Ureter (tissue), 1 donor: Measurements from ENCODE around the gene EMC6. TPM values are rescaled to one million over a fixed set of nuclear protein-coding genes. Genes with fewer than 3 reads are reported as not detected.

Source experiments
- DNase-seq: peaks from one replicate; pipeline ENCODE4 v3.0.0-alpha.2; 2020; ENCODE audit warnings: low spot score
- total RNA-seq: library from RNA; stranded (reverse); gene quantifications from one replicate; pipeline ENCODE4 v1.2.4, GENCODE V29; 2023
- donor health status: DM: yes; HTN: yes; CAD: no.

The EMC6 gene
- 24.3 TPM for total RNA-seq

DNA sequence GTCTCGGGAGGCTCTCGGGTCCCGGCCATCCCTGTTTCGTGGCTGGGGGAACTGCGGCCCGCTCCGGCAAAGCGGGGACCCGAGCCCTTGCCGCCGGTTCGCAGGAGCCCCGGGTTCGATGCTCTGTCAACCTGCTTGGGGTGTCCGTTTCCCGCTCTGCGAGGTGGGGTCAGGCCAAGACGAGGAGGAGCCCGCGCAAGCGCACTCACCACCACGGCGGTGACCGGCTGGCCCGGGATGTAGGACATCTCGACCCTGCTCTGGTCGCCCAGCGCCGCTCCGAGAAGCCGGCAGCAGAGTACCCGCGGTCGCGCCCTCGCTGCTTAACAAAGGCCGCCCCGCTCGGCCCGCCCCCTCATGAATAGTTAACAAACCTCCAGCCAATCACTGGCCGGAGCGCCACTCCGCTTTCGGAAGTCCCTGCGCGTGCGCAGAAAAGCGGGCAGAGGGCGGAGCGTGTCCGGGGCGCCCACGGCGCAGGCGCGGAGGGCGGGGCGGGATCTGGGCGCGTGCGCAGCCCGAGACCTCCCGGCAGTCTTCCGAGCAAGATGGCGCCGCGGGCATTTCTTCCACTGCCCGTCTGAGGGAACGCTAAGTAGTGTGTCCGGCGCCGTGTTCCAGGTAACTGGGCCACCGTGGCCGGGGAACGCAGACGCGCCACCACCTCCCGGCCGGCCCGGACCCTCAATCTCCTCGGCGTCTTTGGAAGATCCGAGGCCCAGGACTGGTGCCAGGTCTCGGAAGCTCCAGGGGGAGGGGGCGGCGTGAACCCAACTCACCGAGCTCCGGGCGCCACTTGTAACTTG is at the start of gene EMC6, which contains the start of gene TAX1BP3:
Gene EMC6, plus strand, starts transcription at position 534 of the 806 bp plus-strand sequence. CDS start 335 bp downstream, outside the sequence.
Gene TAX1BP3, minus strand, starts transcription at position 300 of the 806 bp plus-strand sequence. Its CDS starts 52 bp downstream, at position 248.
- peak; percentile 99 for DNase-seq

GRCh38 chr17:3621146-3621720 is 47.4 kb upstream of the EMC6 start:
- no peak for DNase-seq

GRCh38 chr17:3622977-3623594 is 45.5 kb upstream of the EMC6 start:
- no peak for DNase-seq

DNA sequence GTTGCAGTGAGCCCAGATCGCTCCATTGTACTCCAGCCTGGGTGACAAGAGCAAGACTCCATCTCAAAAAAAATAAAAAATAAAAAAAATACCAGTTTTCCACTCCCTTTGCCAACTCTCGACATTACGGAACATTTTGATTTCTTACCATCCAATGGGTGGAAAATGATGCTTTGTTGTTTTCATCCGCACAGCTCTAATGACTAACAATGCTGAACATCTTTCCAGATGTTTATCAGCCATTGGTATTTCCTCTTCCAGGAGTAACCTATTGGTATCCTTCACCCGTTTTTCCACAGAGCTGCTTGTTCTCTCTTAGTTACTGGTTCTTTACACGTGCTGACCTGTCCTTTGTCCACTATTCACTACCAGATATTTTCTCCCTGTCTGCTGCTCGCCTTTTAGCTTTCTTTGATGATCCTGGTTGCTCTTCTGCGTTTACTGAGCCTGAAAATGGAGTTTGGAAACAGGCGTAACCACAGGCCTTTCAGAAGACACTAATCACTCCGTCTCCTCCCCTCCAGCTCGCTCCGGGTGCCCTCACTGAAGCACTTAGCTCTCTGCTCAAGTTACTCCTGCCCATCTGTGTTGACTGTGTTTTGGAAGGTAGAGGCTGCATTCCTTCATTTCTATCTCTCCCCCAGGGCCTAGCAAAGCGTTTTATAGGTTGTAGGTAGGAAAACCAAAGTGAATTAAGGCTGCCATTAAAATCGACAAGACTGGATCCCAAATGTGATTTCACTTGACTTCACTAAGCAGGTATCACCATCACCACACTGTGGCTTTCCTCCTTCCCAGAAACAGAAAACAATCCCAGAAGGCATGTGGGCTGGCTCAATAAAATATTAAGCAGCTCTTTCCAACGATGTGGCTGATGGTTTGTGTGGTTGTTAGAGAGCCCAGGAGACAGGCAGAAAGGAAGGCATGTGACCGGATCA is 41.5 kb upstream of the EMC6 start:
- DNase-seq: no peak

DNA sequence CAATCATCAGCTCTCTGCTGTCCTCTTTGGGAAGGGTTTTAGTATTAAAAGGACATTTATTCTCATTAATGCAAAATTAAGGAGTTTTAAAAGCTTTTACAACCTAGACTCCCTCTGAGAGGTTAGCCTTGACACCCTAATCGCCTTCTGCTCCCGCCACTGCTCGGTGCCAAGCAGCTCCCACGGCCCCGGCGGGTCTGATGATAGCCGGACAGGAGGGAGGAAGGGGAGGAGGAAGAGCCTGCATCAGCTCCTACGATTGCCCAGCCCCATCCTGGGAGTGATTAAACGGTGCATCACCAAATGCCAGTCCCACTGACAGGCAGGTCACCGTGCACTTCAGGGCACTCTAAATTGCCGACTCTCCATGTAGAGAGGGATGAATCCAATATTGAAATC is 40.8 kb upstream of the EMC6 start:
- DNase-seq: no peak

DNA sequence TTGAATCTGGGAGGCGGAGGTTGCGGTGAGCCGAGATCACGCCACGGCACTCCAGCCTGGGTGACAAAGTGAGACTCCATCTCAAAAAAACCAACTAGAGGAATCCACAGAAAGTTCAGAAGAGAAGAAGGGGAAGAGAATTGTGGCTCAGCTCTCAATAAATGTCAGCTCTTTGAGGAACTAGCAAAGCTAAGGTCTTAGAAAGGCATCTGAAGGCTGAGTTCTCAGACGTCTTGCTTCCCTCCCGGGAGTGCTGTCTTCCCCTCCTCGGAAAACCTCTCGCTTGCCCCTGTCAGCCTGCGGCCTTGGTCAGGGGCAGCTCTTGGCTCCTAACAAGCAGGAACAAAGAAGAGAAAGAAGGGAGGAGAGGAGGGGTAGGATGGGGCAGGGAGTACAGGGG is 37.8 kb upstream of the EMC6 start:
- DNase-seq: no peak

- DNase-seq: no peak
Measured at GRCh38 chr17:3632287-3632686, 36.3 kb upstream of the EMC6 start.

DNA sequence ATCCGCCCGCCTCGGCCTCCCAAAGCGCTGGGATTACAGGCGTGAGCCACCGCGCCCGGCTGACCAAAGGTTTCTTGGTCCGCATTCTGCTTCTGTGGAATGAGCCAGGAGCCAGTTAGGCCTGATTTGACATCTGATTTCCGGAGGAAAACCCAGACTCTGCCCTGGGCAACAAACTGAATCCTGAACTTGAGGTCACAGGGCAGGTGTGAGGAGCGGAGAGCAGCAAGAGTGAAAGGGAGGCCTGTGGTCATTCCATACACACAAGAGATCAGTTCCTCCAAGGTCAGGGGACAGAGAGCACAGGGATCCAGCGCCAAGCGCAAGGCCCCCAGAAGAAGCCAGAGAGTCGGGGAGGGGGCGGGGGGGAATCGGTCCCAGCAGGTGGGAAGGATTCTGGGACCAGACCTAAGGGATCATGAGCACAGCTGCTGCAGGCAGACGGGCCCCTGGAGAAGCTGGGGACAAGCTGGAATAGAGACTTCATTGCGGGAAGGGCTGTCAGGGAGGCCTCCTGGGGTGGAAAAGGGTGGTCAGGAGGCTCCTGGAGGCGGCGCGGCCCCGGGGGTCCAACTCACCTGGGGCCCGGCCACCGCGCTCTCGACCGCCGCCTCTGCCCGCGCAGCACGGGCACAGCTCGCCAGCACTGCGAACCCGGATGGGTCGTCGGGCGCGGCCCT is 33.0 kb upstream of the EMC6 start:
- DNase-seq: no peak

- DNase-seq: peak; percentile 97
Measured at GRCh38 chr17:3636154-3636907, 32.3 kb upstream of the EMC6 start, which contains the start of the genes CTNS and SHPK. Gene CTNS, plus strand, starts transcription at chr17:3636760. Its CDS starts 3,447 bp downstream, at chr17:3640207. Gene SHPK, minus strand, starts transcription at chr17:3636250. Its CDS starts 31 bp downstream, at chr17:3636219.

GRCh38 chr17:3636908-3637373 is 31.7 kb upstream of the EMC6 start:
- DNase-seq: no peak

GRCh38 chr17:3639981-3640596 is 28.5 kb upstream of the EMC6 start:
- no peak for DNase-seq

DNA sequence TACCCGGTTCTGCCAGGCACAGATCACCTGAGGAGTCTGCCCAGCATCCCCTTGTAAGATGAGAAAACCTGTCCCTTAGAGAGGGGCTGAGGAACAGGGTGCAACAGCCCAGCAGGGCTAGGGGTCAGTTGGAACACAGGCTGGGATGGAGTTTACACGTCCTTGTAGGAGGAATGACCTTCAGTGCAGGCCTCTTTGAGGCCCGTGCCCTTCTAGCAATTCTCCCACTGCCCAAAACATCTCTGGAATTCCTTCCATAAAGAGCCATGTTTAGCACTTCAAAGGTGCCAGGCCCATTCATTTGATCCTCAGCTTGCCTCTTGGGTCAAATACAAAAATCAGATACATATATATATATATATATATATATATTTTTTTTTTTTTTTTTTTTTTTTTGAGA is 27.6 kb upstream of the EMC6 start:
- no peak for DNase-seq

- no peak for DNase-seq
Measured at GRCh38 chr17:3641717-3642486, 26.7 kb upstream of the EMC6 start.

DNA sequence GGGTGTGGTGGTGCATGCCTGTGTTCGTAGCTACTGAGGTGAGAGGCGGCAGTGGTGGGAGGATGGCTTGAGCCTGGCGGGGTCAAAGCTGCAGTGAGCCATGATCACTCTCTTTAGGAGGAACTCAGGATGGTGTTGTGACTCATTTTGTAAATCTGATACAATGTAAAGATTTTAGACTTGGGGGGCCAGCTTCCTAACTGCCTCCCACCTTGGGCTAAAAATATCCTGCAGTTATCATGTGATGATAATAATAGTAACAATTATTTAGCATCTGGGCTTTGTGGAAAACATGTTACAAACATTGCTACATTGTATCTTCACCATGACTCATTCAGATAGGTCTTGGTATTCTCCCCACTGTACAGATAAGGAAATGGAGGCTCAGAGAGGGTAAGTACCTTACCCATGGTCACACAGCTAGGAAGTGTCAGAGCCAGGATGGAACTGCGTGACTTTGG is 24.7 kb upstream of the EMC6 start:
- DNase-seq: no peak

DNA sequence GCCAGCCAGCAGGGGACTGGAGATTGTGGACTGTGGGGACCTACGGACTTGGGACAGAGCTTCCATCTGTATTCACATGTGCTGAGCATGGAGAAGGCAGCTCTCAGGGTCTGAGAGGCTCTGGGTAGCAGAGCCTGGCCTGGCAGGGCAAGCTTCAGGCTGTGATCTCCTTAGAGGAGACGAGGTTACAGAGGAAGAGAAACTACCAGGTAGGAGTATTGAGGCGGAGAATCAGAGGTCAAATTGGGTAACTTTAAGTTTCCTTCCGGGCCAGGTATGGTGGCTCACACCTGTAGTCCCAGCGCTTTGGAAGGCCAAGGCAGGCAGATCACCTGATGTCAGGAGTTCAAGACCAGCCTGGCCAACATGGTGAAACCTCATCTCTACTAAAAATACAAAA is 23.3 kb upstream of the EMC6 start:
- DNase-seq: no peak

- DNase-seq: no peak
Measured at GRCh38 chr17:3647251-3647650, 21.4 kb upstream of the EMC6 start.

DNA sequence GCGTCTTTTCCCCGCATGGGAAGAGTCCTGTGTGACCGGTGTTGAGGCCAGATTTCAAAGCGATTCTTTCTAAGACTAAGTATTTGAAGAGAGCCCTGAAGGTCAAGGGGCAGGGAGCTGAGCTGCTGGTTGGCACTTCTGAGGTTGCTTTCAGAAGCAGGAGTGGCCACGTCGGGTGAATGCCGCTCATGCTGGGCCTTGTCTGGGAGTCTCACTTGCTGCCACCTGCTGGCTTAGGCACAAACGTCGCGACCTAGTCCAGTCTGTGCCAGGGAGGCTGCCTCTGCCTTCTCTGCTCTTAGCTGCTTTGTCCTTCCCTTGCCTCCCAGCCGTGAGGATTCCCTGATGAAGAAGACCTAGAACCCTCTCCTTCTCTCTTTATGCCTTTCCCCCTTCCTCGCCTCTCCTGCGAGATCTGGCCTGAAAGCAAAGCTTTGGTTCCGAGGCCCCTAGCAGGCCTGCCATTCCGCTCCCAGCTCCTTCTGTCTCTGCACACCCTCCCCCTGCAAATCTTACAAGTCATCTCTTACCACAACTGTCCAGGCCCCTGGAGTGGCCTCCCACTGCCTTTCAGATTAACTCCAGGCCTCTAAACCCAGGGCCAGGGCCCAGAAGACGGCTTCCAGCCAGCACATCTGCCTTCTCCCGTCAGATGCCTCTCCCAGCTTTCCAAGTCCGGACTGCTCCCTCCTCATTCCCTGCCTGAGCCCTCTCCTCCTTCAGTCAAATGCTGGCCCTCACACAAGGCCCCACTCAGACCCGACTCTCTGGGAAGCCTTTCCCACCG is 20.6 kb upstream of the EMC6 start:
- DNase-seq: peak; percentile 75

- DNase-seq: no peak
Measured at GRCh38 chr17:3655766-3656165, 12.8 kb upstream of the EMC6 start.
